Measurements from ENCODE around the gene STK38. TPM values are rescaled to one million over a fixed set of nuclear protein-coding genes. Genes with fewer than 3 reads are reported as not detected.

Gene STK38
- total RNA-seq, 1 experiment from 2014 or later: 20.1 TPM

DNA sequence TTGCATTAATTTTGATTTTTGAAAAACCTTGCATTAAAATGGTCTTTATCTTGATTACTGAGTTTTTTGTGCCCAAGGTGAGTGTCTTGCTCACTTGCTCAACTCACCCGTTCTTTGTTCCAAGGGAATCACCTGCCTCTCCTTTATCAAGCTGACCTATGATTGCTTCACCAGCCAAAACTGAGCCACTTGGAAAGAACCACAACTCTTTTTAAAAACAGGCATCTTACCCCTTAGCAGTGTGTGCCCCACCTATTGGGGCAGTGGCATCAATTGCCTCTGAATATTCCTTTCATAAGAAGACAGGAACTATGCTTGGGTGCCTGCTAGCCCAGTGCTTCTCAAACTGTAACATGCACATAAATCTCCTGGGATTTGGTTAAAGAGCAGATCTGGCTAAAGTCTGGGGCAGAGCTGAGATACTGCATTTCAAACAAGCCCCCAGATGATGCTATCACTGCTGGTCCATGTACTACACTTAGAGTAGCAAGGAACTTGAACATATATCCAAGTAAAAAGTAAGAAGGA, 3.3 kb upstream of the STK38 start:
- ATAC-seq: no peak
- no peak overlapping the region for H3K4me2 ChIP-seq (ENCODE audit: low read length)
- peaks cover 15% of the 10 kb centered on the region for H3K79me2 ChIP-seq (ENCODE audit: insufficient read depth, low read length)
- no peak overlapping the region for H2AFZ ChIP-seq (ENCODE audit: low read depth, low read length, poor library complexity, severe bottlenecking)
- POLR2A ChIA-PET: no interaction called here
- no peaks in the 10 kb centered on the region for H3K9me3 ChIP-seq (ENCODE audit: control insufficient read depth in 1 of 2, insufficient read depth in 1 of 2, low read depth in 1 of 2, low read length in 2 of 2)
- TF ChIP-seq, protein P1, sequence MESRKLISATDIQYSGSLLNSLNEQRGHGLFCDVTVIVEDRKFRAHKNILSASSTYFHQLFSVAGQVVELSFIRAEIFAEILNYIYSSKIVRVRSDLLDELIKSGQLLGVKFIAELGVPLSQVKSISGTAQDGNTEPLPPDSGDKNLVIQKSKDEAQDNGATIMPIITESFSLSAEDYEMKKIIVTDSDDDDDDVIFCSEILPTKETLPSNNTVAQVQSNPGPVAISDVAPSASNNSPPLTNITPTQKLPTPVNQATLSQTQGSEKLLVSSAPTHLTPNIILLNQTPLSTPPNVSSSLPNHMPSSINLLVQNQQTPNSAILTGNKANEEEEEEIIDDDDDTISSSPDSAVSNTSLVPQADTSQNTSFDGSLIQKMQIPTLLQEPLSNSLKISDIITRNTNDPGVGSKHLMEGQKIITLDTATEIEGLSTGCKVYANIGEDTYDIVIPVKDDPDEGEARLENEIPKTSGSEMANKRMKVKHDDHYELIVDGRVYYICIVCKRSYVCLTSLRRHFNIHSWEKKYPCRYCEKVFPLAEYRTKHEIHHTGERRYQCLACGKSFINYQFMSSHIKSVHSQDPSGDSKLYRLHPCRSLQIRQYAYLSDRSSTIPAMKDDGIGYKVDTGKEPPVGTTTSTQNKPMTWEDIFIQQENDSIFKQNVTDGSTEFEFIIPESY (IDR thresholded peaks at IDR 0.05; ENCODE audit: extremely low read depth, insufficient replicate concordance, low read length): no peak
- TF ChIP-seq REST (IDR thresholded peaks at IDR 0.05; ENCODE audit: low read depth): no peak
- no peak for TF ChIP-seq POLR2A (IDR thresholded peaks at IDR 0.05; ENCODE audit: borderline replicate concordance, extremely low read depth, insufficient read depth, insufficient read length)
- no peak for TF ChIP-seq JUND (IDR thresholded peaks at IDR 0.05)
- no peak for TF ChIP-seq CBX3 (IDR thresholded peaks at IDR 0.05; ENCODE audit: low read depth)
- no peak for TF ChIP-seq ATF3 (IDR thresholded peaks at IDR 0.05)
- no peak for TF ChIP-seq POLR2AphosphoS5 (IDR thresholded peaks at IDR 0.05; ENCODE audit: low read depth, low read length)
- TF ChIP-seq ZNF274 (IDR thresholded peaks at IDR 0.05; ENCODE audit: low read depth, low read length): no peak
- TF ChIP-seq CEBPB (IDR thresholded peaks at IDR 0.05; ENCODE audit: low read depth): no peak
- no peaks in the 10 kb centered on the region for H4K20me1 ChIP-seq (ENCODE audit: insufficient read depth)
- no peak overlapping the region for H3K4me3 ChIP-seq (replicated peaks in 1 of 2; ENCODE audit: low read depth in 1 of 2, low read length in 2 of 2)
- intact Hi-C loops (cut with micrococcal nuclease): no loop called here
- BruUV-seq (replicated peaks): no TSS peak
- peaks cover 9 to 19% of the 10 kb centered on the region in 2 experiments; a peak in 3 of 4 replicates for H3K4me1 ChIP-seq (ENCODE audit: control insufficient read depth in 1 of 2, insufficient read depth in 2 of 2, low read length in 2 of 2)
- RAD21 ChIA-PET (ENCODE audit: low non-redundant PET in 1 of 2, low total read pairs in 2 of 2, uncharacterized antibody in 2 of 2, unreplicated experiment in 2 of 2): no interaction called here
- no peaks in the 10 kb centered on the region for H3K9me2 ChIP-seq (ENCODE audit: insufficient read depth)
- no peak overlapping the region for H3K9ac ChIP-seq (ENCODE audit: low read length)
- H3K27me3 ChIP-seq (ENCODE audit: insufficient read depth, low read length): no peaks in the 10 kb centered on the region
- H3K36me3 ChIP-seq (ENCODE audit: control insufficient read depth in 1 of 2, insufficient read depth in 2 of 2, low read length in 2 of 2): no peaks in the 10 kb centered on the region
- no peak overlapping the region for H3K27ac ChIP-seq (ENCODE audit: low read depth, low read length)
- CTCF ChIA-PET: no interaction called here
- DNase-seq (ENCODE audit: low read depth, low spot score): no peak

Data from HCT116 (cell line).